Measurements from ENCODE around the gene CHID1. TPM values are rescaled to one million over a fixed set of nuclear protein-coding genes. Genes with fewer than 3 reads are reported as not detected.

Gene CHID1
- total RNA-seq, 2 experiments from 2014 or later = 69.8 to 72.0 TPM

- intact Hi-C loops (cut with micrococcal nuclease) = no loop called here
- Mint-ChIP-seq H3K36me3 (ENCODE audit: low read depth) (peaks cover 34% of the 10 kb centered on the region), H3K27ac (no peak overlapping the region), H3K9me3 (no peaks in the 10 kb centered on the region), H3K4me3 (no peak overlapping the region), H3K27me3 (no peaks in the 10 kb centered on the region), H3K4me1 (ENCODE audit: low read depth) (peaks cover under 1% of the 10 kb centered on the region)
- no peak for TF ChIP-seq CTCF (IDR thresholded peaks at IDR 0.05)
- ATAC-seq (no peak), DNase-seq (no peak)
- ChIA-PET POLR2A (no interaction called here), CTCF (no interaction called here)
Observed at GRCh38 chr11:900545-900944, 10.1 kb downstream of the CHID1 start.

GRCh38 chr11:899724-900123, 10.9 kb downstream of the CHID1 start:
- CTCF ChIA-PET = no interaction called here
- TF ChIP-seq CTCF (IDR thresholded peaks at IDR 0.05) = no peak
- intact Hi-C loops (cut with micrococcal nuclease) = no loop called here
- DNase-seq (no peak), ATAC-seq (no peak)
- Mint-ChIP-seq H3K27ac (no peak overlapping the region), H3K4me1 (ENCODE audit: low read depth) (no peaks in the 10 kb centered on the region), H3K27me3 (no peaks in the 10 kb centered on the region), H3K9me3 (no peaks in the 10 kb centered on the region), H3K4me3 (no peak overlapping the region), H3K36me3 (ENCODE audit: low read depth) (peaks cover 30% of the 10 kb centered on the region)
- POLR2A ChIA-PET = no interaction called here

GRCh38 chr11:898540-899190, 11.9 kb downstream of the CHID1 start:
- ChIA-PET CTCF (interaction anchor here (1.3 kb wide), 1 partner anchor 73 kb away, joined by 3 read pairs; no protein-coding TSS in a partner anchor), POLR2A (no interaction called here)
- Mint-ChIP-seq H3K4me3 (no peak overlapping the region), H3K27ac (no peak overlapping the region), H3K27me3 (no peaks in the 10 kb centered on the region), H3K9me3 (no peaks in the 10 kb centered on the region), H3K36me3 (ENCODE audit: low read depth) (peaks cover 21% of the 10 kb centered on the region), H3K4me1 (ENCODE audit: low read depth) (no peaks in the 10 kb centered on the region)
- ATAC-seq (no peak), DNase-seq (no peak)
- TF ChIP-seq CTCF (IDR thresholded peaks at IDR 0.05) = no peak
- intact Hi-C loops (cut with micrococcal nuclease) = no loop called here

GRCh38 chr11:898143-898511, 12.5 kb downstream of the CHID1 start:
- DNase-seq (no peak), ATAC-seq (peak; percentile 56)
- H3K4me3 Mint-ChIP-seq = no peak overlapping the region
- H3K27me3 Mint-ChIP-seq = no peaks in the 10 kb centered on the region
- CTCF ChIA-PET = interaction anchor here (0.8 to 1.3 kb wide), 2 partner anchors 49 to 73 kb away, joined by 3 read pairs; no protein-coding TSS in a partner anchor
- H3K27ac Mint-ChIP-seq = no peak overlapping the region
- peaks cover 19% of the 10 kb centered on the region for H3K36me3 Mint-ChIP-seq (ENCODE audit: low read depth)
- TF ChIP-seq CTCF (IDR thresholded peaks at IDR 0.05) = no peak
- H3K9me3 Mint-ChIP-seq = no peaks in the 10 kb centered on the region
- POLR2A ChIA-PET = no interaction called here
- intact Hi-C loops (cut with micrococcal nuclease) = no loop called here
- no peaks in the 10 kb centered on the region for H3K4me1 Mint-ChIP-seq (ENCODE audit: low read depth)

GRCh38 chr11:897253-898142, 13.1 kb downstream of the CHID1 start:
- Mint-ChIP-seq H3K4me3 (no peak overlapping the region), H3K4me1 (ENCODE audit: low read depth) (no peaks in the 10 kb centered on the region), H3K27ac (no peak overlapping the region), H3K36me3 (ENCODE audit: low read depth) (peaks cover 13% of the 10 kb centered on the region), H3K27me3 (no peaks in the 10 kb centered on the region), H3K9me3 (no peaks in the 10 kb centered on the region)
- DNase-seq (no peak), ATAC-seq (no peak)
- POLR2A ChIA-PET = no interaction called here
- CTCF ChIA-PET = interaction anchor here (0.8 kb wide), 1 partner anchor 49 kb away, joined by 3 read pairs; no protein-coding TSS in a partner anchor
- intact Hi-C loops (cut with micrococcal nuclease) = no loop called here
- TF ChIP-seq CTCF (IDR thresholded peaks at IDR 0.05) = no peak

Data from activated CD8-positive, alpha-beta T cell treated with anti-CD3 and anti-CD28 coated beads for 36 hours (primary cell).